IMR-90 (cell line): ENCODE results near the gene RAB5B. TPM values are rescaled to one million over a fixed set of nuclear protein-coding genes. Genes with fewer than 3 reads are reported as not detected.

Source experiments
- ATAC-seq: fragments of 200-7000 bp; cut with Tn5 transposase; 2 replicates; pipeline ENCODE4 v1.9.1; 2020; ENCODE audit warnings: low read depth, mild to moderate bottlenecking, moderate library complexity
- BruUV-seq: library from RNA; stranded (reverse); fragments of 400-500 nt; replicated peaks from 2 replicates; lab custom pipeline; 2021; lab: Mats Ljungman, UMichigan
- CTCF ChIA-PET: fragments of 300-600 bp; formaldehyde crosslinking; extraction: SDS; loops from one replicate; lab custom pipeline; 2021; ENCODE audit warnings: antibody characterized with exemption; lab: Yijun Ruan, JAX
- POLR2A ChIA-PET: fragments of 300-600 bp; sonication (Branson Sonifier 250); formaldehyde crosslinking; loops from one replicate; lab custom pipeline; 2022; ENCODE audit warnings: antibody characterized with exemption; ENCODE audit not compliant: unreplicated experiment; lab: Charles Lee
- DNase-seq: peaks from one replicate; pipeline ENCODE4 v3.0.0; 2013
- H2AFZ ChIP-seq: replicated peaks from 2 replicates; pipeline ENCODE3; 2013; ENCODE audit warnings: low read length, mild to moderate bottlenecking; ENCODE audit not compliant: poor library complexity
- H2AK5ac ChIP-seq: 2 replicates; pipeline ENCODE4 v1.6.1; 2013; ENCODE audit warnings: low read depth, low read length, inconsistent platforms
- H2AK9ac ChIP-seq: replicated peaks from 2 replicates; pipeline ENCODE3; 2013; ENCODE audit warnings: mild to moderate bottlenecking, low read depth, low read length, moderate library complexity; ENCODE audit not compliant: poor library complexity
- H2BK120ac ChIP-seq: 2 replicates; pipeline ENCODE4 v1.6.1; 2013; ENCODE audit warnings: low read depth, low read length, inconsistent platforms
- H2BK15ac ChIP-seq: 3 replicates; pipeline ENCODE4 v1.6.1; 2013; ENCODE audit warnings: low read depth, low read length, inconsistent platforms
- H2BK20ac ChIP-seq: 2 replicates; pipeline ENCODE4 v1.6.1; 2013; ENCODE audit warnings: low read depth, mild to moderate bottlenecking, inconsistent platforms, low read length, moderate library complexity
- H2BK5ac ChIP-seq: 2 replicates; pipeline ENCODE4 v1.6.1; 2013; ENCODE audit warnings: mild to moderate bottlenecking, low read depth, low read length, inconsistent platforms; ENCODE audit not compliant: poor library complexity, severe bottlenecking
- H3K14ac ChIP-seq: replicated peaks from 2 replicates; pipeline ENCODE4 v1.6.1; 2013; ENCODE audit warnings: low read depth, low read length, inconsistent platforms
- H3K18ac ChIP-seq: 2 replicates; pipeline ENCODE4 v1.6.1; 2013; ENCODE audit warnings: low read depth, low read length, control low read depth
- H3K23ac ChIP-seq: 2 replicates; pipeline ENCODE4 v1.6.1; 2013; ENCODE audit warnings: low read depth, low read length, inconsistent platforms
- H3K27ac ChIP-seq: 2 replicates; pipeline ENCODE4 v1.5.1; 2013; ENCODE audit warnings: mild to moderate bottlenecking, control low read depth, low read length; ENCODE audit not compliant: insufficient read depth
- H3K27me3 ChIP-seq: 2 replicates; pipeline ENCODE4 v1.6.1; 2013; ENCODE audit warnings: low read length; ENCODE audit not compliant: control insufficient read depth, insufficient read depth
- H3K36me3 ChIP-seq: 2 replicates; pipeline ENCODE4 v1.6.1; 2013; ENCODE audit warnings: low read length, mixed read lengths; ENCODE audit not compliant: control insufficient read depth, insufficient read depth
- H3K4ac ChIP-seq: 2 replicates; pipeline ENCODE4 v1.6.1; 2013; ENCODE audit warnings: low read depth, low read length, inconsistent platforms
- H3K4me1 ChIP-seq: 2 replicates; pipeline ENCODE4 v1.6.1; 2013; ENCODE audit warnings: low read length, mixed read lengths; ENCODE audit not compliant: control insufficient read depth, insufficient read depth
- H3K4me2 ChIP-seq: 2 replicates; pipeline ENCODE4 v1.6.1; 2013; ENCODE audit warnings: low read depth, mild to moderate bottlenecking, control low read depth, low read length, moderate library complexity
- H3K4me3 ChIP-seq: 2 replicates; pipeline ENCODE4 v1.5.1; 2013; ENCODE audit warnings: low read depth, mild to moderate bottlenecking, control low read depth, low read length, moderate library complexity; ENCODE audit not compliant: insufficient read depth
- H3K56ac ChIP-seq: 2 replicates; pipeline ENCODE4 v1.6.1; 2013; ENCODE audit warnings: low read length, inconsistent platforms; ENCODE audit not compliant: insufficient read depth; ENCODE audit errors: extremely low read depth
- H3K79me1 ChIP-seq, 2 experiments: 2 replicates each; pipeline ENCODE4 v1.6.1; 2013; ENCODE audit warnings: low read length in 2 of 2, inconsistent platforms in 1 of 2, low read depth in 1 of 2
- H3K9ac ChIP-seq: 2 replicates; pipeline ENCODE4 v1.6.1; 2013; ENCODE audit warnings: low read depth, low read length, control low read depth
- H3K9me1 ChIP-seq: 2 replicates; pipeline ENCODE4 v1.6.1; 2013; ENCODE audit warnings: low read length, inconsistent platforms; ENCODE audit not compliant: insufficient read depth
- H3K9me3 ChIP-seq: 2 replicates; pipeline ENCODE4 v1.6.1; 2013; ENCODE audit warnings: low read length; ENCODE audit not compliant: control insufficient read depth, insufficient read depth
- H4K20me1 ChIP-seq: 2 replicates; pipeline ENCODE4 v1.6.1; 2013; ENCODE audit warnings: low read length, inconsistent platforms; ENCODE audit not compliant: insufficient read depth
- H4K5ac ChIP-seq: 2 replicates; pipeline ENCODE4 v1.6.1; 2013; ENCODE audit warnings: mild to moderate bottlenecking, low read depth, low read length, control low read depth
- H4K8ac ChIP-seq, 2 experiments: 2 replicates each; pipeline ENCODE4 v1.6.1; 2013; ENCODE audit warnings: low read depth in 2 of 2, low read length in 2 of 2, control low read depth in 1 of 2, inconsistent platforms in 1 of 2
- H4K91ac ChIP-seq: 2 replicates; pipeline ENCODE4 v1.6.1; 2013; ENCODE audit warnings: low read depth, low read length, inconsistent platforms; ENCODE audit not compliant: insufficient read depth
- BHLHE40 ChIP-seq: fragments of 150-350 bp; IDR thresholded peaks from 2 replicates; pipeline ENCODE4 v1.6.1; 2016; ENCODE audit warnings: mild to moderate bottlenecking, low read depth, low read length
- CEBPB ChIP-seq: IDR thresholded peaks from 2 replicates; pipeline ENCODE4 v1.6.1; 2012; ENCODE audit warnings: low read depth, low read length, improper control_type of control experiment
- CHD1 ChIP-seq: IDR thresholded peaks from 2 replicates; pipeline ENCODE4 v1.6.1; 2012; ENCODE audit warnings: low read depth, low read length, improper control_type of control experiment
- CTCF ChIP-seq: conservative IDR thresholded peaks from 2 replicates; pipeline ENCODE4 v1.5.1; 2012; ENCODE audit warnings: mild to moderate bottlenecking, low read depth, low read length, improper control_type of control experiment
- ELK1 ChIP-seq: fragments of 150-350 bp; IDR thresholded peaks from 2 replicates; pipeline ENCODE4 v1.6.1; 2016; ENCODE audit warnings: low read depth, mild to moderate bottlenecking, low read length, moderate library complexity, borderline replicate concordance
- FOS ChIP-seq: fragments of 150-350 bp; IDR thresholded peaks from 2 replicates; pipeline ENCODE4 v1.6.1; 2016; ENCODE audit warnings: low read depth, low read length
- MAFK ChIP-seq: IDR thresholded peaks from 2 replicates; pipeline ENCODE4 v1.6.1; 2012; ENCODE audit warnings: low read depth, low read length, improper control_type of control experiment
- MAZ ChIP-seq: IDR thresholded peaks from 2 replicates; pipeline ENCODE4 v1.6.1; 2012; ENCODE audit warnings: low read depth, mild to moderate bottlenecking, low read length, improper control_type of control experiment, moderate library complexity, borderline replicate concordance
- MXI1 ChIP-seq: IDR thresholded peaks from 2 replicates; pipeline ENCODE4 v1.6.1; 2012; ENCODE audit warnings: low read depth, mild to moderate bottlenecking, low read length, moderate library complexity, borderline replicate concordance
- NFE2L2 ChIP-seq: fragments of 150-350 bp; IDR thresholded peaks from 2 replicates; pipeline ENCODE4 v1.6.1; 2016; ENCODE audit warnings: low read depth, mild to moderate bottlenecking, low read length
- POLR2A ChIP-seq: IDR thresholded peaks from 2 replicates; pipeline ENCODE4 v1.6.1; 2012; ENCODE audit warnings: mild to moderate bottlenecking, low read depth, low read length
- RAD21 ChIP-seq: IDR thresholded peaks from 2 replicates; pipeline ENCODE4 v1.6.1; 2012; ENCODE audit warnings: low read length, improper control_type of control experiment
- RCOR1 ChIP-seq: IDR thresholded peaks from 2 replicates; pipeline ENCODE4 v1.6.1; 2012; ENCODE audit warnings: mild to moderate bottlenecking, low read length, improper control_type of control experiment; ENCODE audit not compliant: insufficient replicate concordance
- RFX5 ChIP-seq: IDR thresholded peaks from 2 replicates; pipeline ENCODE4 v1.8.0; 2012; ENCODE audit warnings: low read depth, mild to moderate bottlenecking, low read length, moderate library complexity
- SMC3 ChIP-seq: fragments of 150-350 bp; IDR thresholded peaks from 2 replicates; pipeline ENCODE4 v1.6.1; 2016; ENCODE audit warnings: low read depth, mild to moderate bottlenecking, antibody characterized with exemption, low read length, moderate library complexity
- USF2 ChIP-seq: fragments of 150-350 bp; IDR thresholded peaks from 2 replicates; pipeline ENCODE4 v1.6.1; 2017; ENCODE audit warnings: mild to moderate bottlenecking, antibody characterized with exemption, low read length, low read depth
- WGBS, 2 experiments: methylation state at CpG; one replicate each; pipeline versions ENCODE4 v1.1.5 to v1.1.7; 2013; ENCODE audit warnings: missing lambda C conversion rate in 2 of 2; ENCODE audit not compliant: insufficient read length in 1 of 2; ENCODE audit errors: extremely low coverage in 2 of 2; 5-methylcytosine and 5-hydroxymethylcytosine counted together
- dilution Hi-C: fragments of 300-500 bp; cut with HindIII; formaldehyde crosslinking; loops from one replicate; pipeline ENCODE4 v1.14.3; 2018; ENCODE audit warnings: low sequenced_read_pairs; ENCODE audit not compliant: unreplicated experiment
- in situ Hi-C: fragments of 300-500 bp; cut with MboI; formaldehyde crosslinking; loops from 3 replicates; pipeline ENCODE4 v1.14.3; 2019; ENCODE audit warnings: low sequenced_read_pairs, inconsistent platforms, mixed read lengths
- intact Hi-C: fragments of 100-400 bp; cut with micrococcal nuclease; formaldehyde crosslinking; loops from 2 replicates; pipeline ENCODE4 v1.10.0; 2022
- polyA plus RNA-seq, 3 experiments: library from polyadenylated mRNA; depleted of rRNA; stranded (reverse); fragments of >200 nt; gene quantifications; 2 replicates each; pipeline ENCODE4 v1.2.3, GENCODE V29; 2012; ENCODE audit warnings: low replicate concordance in 1 of 3
- total RNA-seq: library from RNA; depleted of rRNA; stranded (reverse); fragments of >200 nt; gene quantifications from 2 replicates; pipeline ENCODE4 v1.2.3, GENCODE V29; 2012

The RAB5B gene
- total and polyA plus RNA-seq, 2 of the 4 experiments (the other 2 are of a cell fraction), result 56.5 to 99.2 TPM

- 60% methylated on average over 1 of the region's 2 CpGs; no CpG with 5 or more reads in 1 of the 2 experiments for WGBS, 2 experiments
- H2AK9ac ChIP-seq, result no peak overlapping the region
- no peak overlapping the region for H2BK15ac ChIP-seq
- H3K9me1 ChIP-seq, result no peaks in the 10 kb centered on the region
- H2BK120ac ChIP-seq, result no peak overlapping the region
- H3K4ac ChIP-seq, result no peak overlapping the region
- TF ChIP-seq SMC3, result no peak
- TF ChIP-seq MXI1, result no peak
- no peak for TF ChIP-seq RCOR1
- no peak for TF ChIP-seq NFE2L2
- TF ChIP-seq CHD1, result no peak
- TF ChIP-seq RAD21, result no peak
- no peak for TF ChIP-seq FOS
- TF ChIP-seq POLR2A, result no peak
- no peak for TF ChIP-seq ELK1
- no peak for TF ChIP-seq CTCF
- TF ChIP-seq CEBPB, result no peak
- no peak for TF ChIP-seq MAZ
- no peak for TF ChIP-seq USF2
- no peak for TF ChIP-seq MAFK
- no peak for TF ChIP-seq RFX5
- TF ChIP-seq BHLHE40, result no peak
- H3K18ac ChIP-seq, result no peak overlapping the region
- CTCF ChIA-PET, result interaction anchor here (2.4 kb wide), 1 partner anchor 8 kb away, joined by 8 read pairs; no protein-coding TSS in a partner anchor
- in situ Hi-C loops, result loop anchor here (5.0 kb wide), 1 partner anchor 40 kb away; the partner anchor contains the start of gene SUOX
- no peak overlapping the region for H3K4me3 ChIP-seq
- no peaks in the 10 kb centered on the region for H3K9me3 ChIP-seq
- no peak overlapping the region for H2AFZ ChIP-seq
- no peak overlapping the region for H4K91ac ChIP-seq
- no peak overlapping the region for H3K23ac ChIP-seq
- no peak overlapping the region for H2AK5ac ChIP-seq
- H4K8ac ChIP-seq, result no peak overlapping the region
- dilution Hi-C loops, result no loop called here
- H3K14ac ChIP-seq, result no peak overlapping the region
- H3K4me1 ChIP-seq, result no peaks in the 10 kb centered on the region
- H2BK5ac ChIP-seq, result no peak overlapping the region
- no peak overlapping the region for H3K4me2 ChIP-seq
- no peak overlapping the region for H3K56ac ChIP-seq
- intact Hi-C loops, result no loop called here
- H2BK20ac ChIP-seq, result no peak overlapping the region
- DNase-seq (no peak), ATAC-seq (no peak)
- no peaks in the 10 kb centered on the region for H3K27me3 ChIP-seq
- H3K79me1 ChIP-seq, result peaks cover 0 to 10% of the 10 kb centered on the region in 2 experiments; a peak in 2 of 4 replicates
- no TSS peak for BruUV-seq
- no peak overlapping the region for H3K9ac ChIP-seq
- POLR2A ChIA-PET, result interaction anchor here (0.6 kb wide), 1 partner anchor 219 kb away, joined by 3 read pairs; no protein-coding TSS in a partner anchor
- peaks cover 31% of the 10 kb centered on the region for H3K36me3 ChIP-seq
- 0 out of 2 replicates have a peak, but pooled peaks cover 2% of the 10 kb centered on the region for H4K20me1 ChIP-seq
- no peak overlapping the region for H3K27ac ChIP-seq
- H4K5ac ChIP-seq, result no peak overlapping the region
Measured at GRCh38 chr12:56037161-56037560, 63.3 kb downstream of the RAB5B start.
